Body of pancreas (tissue), 4 donors: Measurements from ENCODE around the gene RDH12. TPM values are rescaled to one million over a fixed set of nuclear protein-coding genes. Genes with fewer than 3 reads are reported as not detected.

ENCODE experiments used
- ATAC-seq: fragments of 150-250 bp; one replicate; pipeline ENCODE4 v1.9.1; 2016
- DNase-seq, 4 donors: peaks; one replicate each; pipeline ENCODE4 v3.0.0-alpha.2; 2019
- H3K27ac ChIP-seq, 4 donors: fragments of 200-600 bp; sonication (generic); 1 replicate in 3 of 4; 2 replicates in 1 of 4; pipeline versions ENCODE4 v1.5.1 to v1.6.1; 2016 to 2019; ENCODE audit warnings: mild to moderate bottlenecking in 1 of 4, mixed read lengths in 1 of 4, moderate library complexity in 1 of 4
- H3K27me3 ChIP-seq, 2 donors: fragments of 200-600 bp; sonication (generic); one replicate each; pipeline ENCODE4 v1.6.0; 2016; ENCODE audit warnings: mild to moderate bottlenecking in 1 of 2
- H3K36me3 ChIP-seq, 2 donors: fragments of 200-600 bp; sonication (generic); replicated peaks in 1 of 2; 2 replicates each; pipeline ENCODE4 v1.5.1; 2016; ENCODE audit warnings: low read depth in 2 of 2; ENCODE audit not compliant: insufficient read depth in 1 of 2
- H3K4me1 ChIP-seq: fragments of 200-600 bp; sonication (generic); one replicate; pipeline ENCODE4 v1.6.0; 2016
- H3K4me3 ChIP-seq, 2 donors: fragments of 200-600 bp; sonication (generic); 1 replicate in 1 of 2; 2 replicates in 1 of 2; pipeline ENCODE4 v1.5.1; 2016 to 2019
- H3K9me3 ChIP-seq, 3 donors: fragments of 200-600 bp; sonication (generic); 1 replicate in 2 of 3; 2 replicates in 1 of 3; pipeline ENCODE4 v1.5.1; 2016
- CTCF ChIP-seq, 7 experiments: fragments of 450-650 bp in 4 of 7; fragments of 200-600 bp in 3 of 7; sonication (generic) in 3 of 7; IDR thresholded peaks; one replicate each; pipeline ENCODE4 v1.5.1; 2016 to 2019; ENCODE audit warnings: antibody characterized with exemption in 7 of 7
- POLR2A ChIP-seq, 3 donors: fragments of 450-650 bp; IDR thresholded peaks; one replicate each; pipeline ENCODE4 v1.6.1; 2016; ENCODE audit warnings: antibody characterized with exemption in 3 of 3, mild to moderate bottlenecking in 2 of 3
- WGBS, 2 donors: methylation state at CpG; one replicate each; pipeline ENCODE4 v1.1.5; 2017; 5-methylcytosine and 5-hydroxymethylcytosine counted together
- intact Hi-C: fragments of 100-400 bp; cut with DNase I; formaldehyde crosslinking; loops from one replicate; pipeline ENCODE4 v1.15.1; 2023
- total RNA-seq, 2 donors: library from RNA; depleted of rRNA; stranded (reverse); fragments of >200 nt; gene quantifications; one replicate each; pipeline ENCODE4 v1.1.0, GENCODE V29; 2016

The RDH12 gene
- total RNA-seq, 2 donors from 2014 or later, result 2.0 to 3.6 TPM

DNA sequence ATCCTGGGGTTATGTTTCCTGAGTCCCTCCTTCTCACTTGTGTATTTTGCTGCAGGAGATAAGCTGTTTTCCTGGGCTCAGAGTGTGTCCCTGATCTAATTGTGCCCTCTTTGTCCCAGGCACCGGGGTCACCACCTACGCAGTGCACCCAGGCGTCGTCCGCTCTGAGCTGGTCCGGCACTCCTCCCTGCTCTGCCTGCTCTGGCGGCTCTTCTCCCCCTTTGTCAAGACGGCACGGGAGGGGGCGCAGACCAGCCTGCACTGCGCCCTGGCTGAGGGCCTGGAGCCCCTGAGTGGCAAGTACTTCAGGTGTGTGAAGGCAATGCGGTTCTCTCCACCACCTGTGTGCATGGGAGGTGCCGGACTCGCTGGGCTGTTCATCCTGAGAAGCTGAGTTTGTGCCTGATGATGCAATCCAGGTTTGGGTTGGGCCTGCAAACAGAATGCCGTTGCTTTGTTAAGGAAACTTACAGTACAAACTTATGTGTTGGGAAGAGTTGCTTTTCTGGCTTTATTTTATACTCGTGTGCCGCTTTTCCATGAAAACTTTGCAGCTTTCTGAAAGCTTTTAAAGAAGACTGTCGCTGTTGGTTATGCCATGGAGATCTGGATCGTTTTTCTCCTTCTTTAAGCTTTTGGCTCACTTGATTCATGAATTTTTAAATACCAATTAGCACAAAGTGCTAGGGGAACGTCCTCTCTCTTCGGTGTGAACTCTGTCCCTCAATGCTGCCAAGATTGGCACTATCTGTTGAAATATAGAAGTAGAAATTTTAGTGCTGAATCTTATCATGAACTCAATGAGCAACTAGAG, 27.6 kb downstream of the RDH12 start:
- no peak overlapping the region for H3K4me3 ChIP-seq
- intact Hi-C loops, result no loop called here
- ATAC-seq (peak; percentile 82), DNase-seq (peak; percentile 41 to 56 (median 52))
- peaks cover 9% of the 10 kb centered on the region for H3K4me1 ChIP-seq
- H3K9me3 ChIP-seq, result no peaks in the 10 kb centered on the region
- no peaks in the 10 kb centered on the region for H3K36me3 ChIP-seq
- H3K27ac ChIP-seq, result peak overlapping the region in 2 of 4 donors; percentile 9
- H3K27me3 ChIP-seq, result no peaks in the 10 kb centered on the region
- no peak for TF ChIP-seq CTCF (IDR thresholded peaks at IDR 0.05)
- TF ChIP-seq POLR2A (IDR thresholded peaks at IDR 0.05), result no peak
- WGBS, 2 donors, result 34 to 37% methylated on average over 21 of the region's 21 CpGs

DNA sequence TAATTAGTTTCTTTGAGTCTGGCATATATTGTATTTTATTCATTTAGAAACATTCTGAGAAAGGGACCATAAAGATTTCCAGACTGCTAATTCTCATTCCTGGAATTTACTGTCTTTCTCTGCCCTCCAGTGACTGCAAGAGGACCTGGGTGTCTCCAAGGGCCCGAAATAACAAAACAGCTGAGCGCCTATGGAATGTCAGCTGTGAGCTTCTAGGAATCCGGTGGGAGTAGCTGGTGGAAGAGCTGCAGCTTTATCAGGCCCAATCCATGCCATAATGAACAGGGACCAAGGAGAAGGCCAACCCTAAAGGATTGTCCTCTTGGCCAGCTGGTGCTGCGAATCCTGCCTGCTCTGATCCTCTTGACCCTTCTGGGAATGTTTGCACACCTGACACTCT, 31.9 kb downstream of the RDH12 start:
- ATAC-seq, result no peak
- Histone ChIP-seq H3K27ac (no peak overlapping the region), H3K27me3 (no peaks in the 10 kb centered on the region), H3K36me3 (no peaks in the 10 kb centered on the region), H3K4me1 (peaks cover 40% of the 10 kb centered on the region), H3K9me3 (no peaks in the 10 kb centered on the region), H3K4me3 (no peak overlapping the region)
- 75 to 89% methylated on average over 4 of the region's 4 CpGs for WGBS, 2 donors
- no peak for TF ChIP-seq CTCF (IDR thresholded peaks at IDR 0.05)
- no peak for TF ChIP-seq POLR2A (IDR thresholded peaks at IDR 0.05)
- no peak for DNase-seq
- intact Hi-C loops, result no loop called here

GRCh38 chr14:67734675-67735074, 33.0 kb downstream of the RDH12 start:
- TF ChIP-seq POLR2A (IDR thresholded peaks at IDR 0.05) (no peak), CTCF (IDR thresholded peaks at IDR 0.05) (no peak)
- H3K36me3 ChIP-seq, result no peaks in the 10 kb centered on the region
- DNase-seq, result no peak
- intact Hi-C loops, result no loop called here
- WGBS, 2 donors, result 81 to 92% methylated on average over 3 of the region's 3 CpGs
- H3K27ac ChIP-seq, result no peak overlapping the region
- no peak for ATAC-seq
- H3K9me3 ChIP-seq, result no peaks in the 10 kb centered on the region
- H3K4me1 ChIP-seq, result peaks cover 41% of the 10 kb centered on the region
- H3K4me3 ChIP-seq, result no peak overlapping the region
- no peaks in the 10 kb centered on the region for H3K27me3 ChIP-seq

DNA sequence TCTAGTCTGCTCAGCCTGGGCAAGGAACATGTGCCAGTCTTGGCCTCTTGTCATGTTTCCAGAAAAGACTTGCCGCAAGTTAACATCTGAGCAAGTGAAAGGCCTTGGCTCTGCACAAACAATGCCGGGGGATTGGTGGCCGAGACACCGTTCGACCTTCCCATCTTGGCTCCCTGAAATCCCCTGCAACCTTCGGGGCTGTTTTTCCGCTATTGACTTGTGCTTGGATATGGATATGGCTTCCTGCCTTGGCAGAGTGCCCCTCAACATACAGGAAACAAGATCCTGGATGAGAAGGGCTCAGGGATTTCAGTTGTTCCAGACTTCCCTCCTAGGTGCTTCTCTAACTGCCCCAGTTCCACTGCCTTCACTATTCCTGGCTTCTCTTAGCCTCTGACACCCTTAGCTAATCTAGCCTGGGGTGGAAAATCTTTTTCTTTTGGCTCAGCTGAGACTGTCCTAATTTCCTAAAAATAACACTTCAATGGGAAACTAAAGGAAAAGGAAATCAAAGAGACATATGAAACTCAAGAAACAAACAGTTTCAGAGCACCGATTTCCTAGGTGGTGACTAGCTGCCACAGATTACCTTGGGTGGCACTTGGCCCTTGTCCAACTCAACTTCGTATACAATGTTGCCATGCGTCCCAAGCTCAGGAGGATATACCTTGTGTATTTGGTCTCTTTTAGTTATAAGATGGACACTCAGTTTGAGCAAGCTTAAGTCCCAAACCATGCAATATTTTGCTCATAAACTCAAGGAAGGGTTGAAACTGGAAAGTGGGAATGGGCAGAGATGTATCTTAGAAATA, 33.9 kb downstream of the RDH12 start:
- ATAC-seq (no peak), DNase-seq (peak; percentile 17 to 58 (median 38))
- Histone ChIP-seq H3K4me1 (peaks cover 43% of the 10 kb centered on the region), H3K36me3 (no peaks in the 10 kb centered on the region), H3K27ac (peak overlapping the region in 2 of 4 donors; percentile 30 to 46), H3K27me3 (no peaks in the 10 kb centered on the region), H3K4me3 (no peak overlapping the region), H3K9me3 (no peaks in the 10 kb centered on the region)
- WGBS, 2 donors, result 36 to 50% methylated on average over 10 of the region's 10 CpGs
- intact Hi-C loops, result no loop called here
- no peak for TF ChIP-seq CTCF (IDR thresholded peaks at IDR 0.05)
- TF ChIP-seq POLR2A (IDR thresholded peaks at IDR 0.05), result no peak
